Chondrocyte (in vitro differentiated cells): ENCODE measurements around the gene CTSS. TPM values are rescaled to one million over a fixed set of nuclear protein-coding genes. Genes with fewer than 3 reads are reported as not detected.

Experiments
- DNase-seq: peaks from one replicate; pipeline ENCODE4 v3.0.0; 2021; ENCODE audit warnings: mixed read lengths, low spot score
- H3K27ac Mint-ChIP-seq: one replicate; pipeline ENCODE4 v1.8.0; 2021; ENCODE audit warnings: mild to moderate bottlenecking, moderate library complexity, mixed read lengths; ENCODE audit not compliant: unreplicated experiment
- H3K27me3 Mint-ChIP-seq: 2 replicates; pipeline ENCODE4 v1.8.0; 2021; ENCODE audit warnings: low read depth, mixed read lengths
- H3K36me3 Mint-ChIP-seq: 2 replicates; pipeline ENCODE4 v1.8.0; 2021; ENCODE audit warnings: low read depth, mixed read lengths
- H3K4me1 Mint-ChIP-seq: 2 replicates; pipeline ENCODE4 v1.8.0; 2021; ENCODE audit warnings: low read depth, mild to moderate bottlenecking, mixed read lengths
- H3K4me3 Mint-ChIP-seq: one replicate; pipeline ENCODE4 v1.8.0; 2021; ENCODE audit warnings: mild to moderate bottlenecking, moderate library complexity, mixed read lengths; ENCODE audit not compliant: unreplicated experiment
- H3K9me3 Mint-ChIP-seq: 2 replicates; pipeline ENCODE4 v1.8.0; 2021; ENCODE audit warnings: low read depth, mixed read lengths
- CTCF ChIP-seq: fragments of 200-600 bp; sonication (generic); IDR thresholded peaks from 2 replicates; pipeline ENCODE4 v1.5.0; 2021; ENCODE audit warnings: antibody characterized with exemption, mild to moderate bottlenecking, moderate library complexity
- long read RNA-seq: library from polyadenylated mRNA; stranded (forward); transcript quantifications from one replicate; pipeline ENCODE4 v2.0.0, GENCODE V29; 2021
- total RNA-seq: library from RNA; stranded (reverse); gene quantifications from 3 replicates; pipeline ENCODE4 v1.2.1, GENCODE V29; 2021

The CTSS gene
- total RNA-seq, result 0.79 to 1.5 TPM (median 1.4 TPM) in 3 replicates
- long read RNA-seq, full-length matches to known transcripts, result 1 of 2 reads
- long read RNA-seq, partial matches to known transcripts, result 0 of 2 reads
- long read RNA-seq, other reads (novel, unspliced or antisense), result 1 of 2 reads

GRCh38 chr1:150765296-150765976, at the start of gene CTSS:
Gene CTSS (minus strand): TSS chr1:150765778. CDS start chr1:150764763, 1,015 bp downstream.
- no peak for TF ChIP-seq CTCF
- H3K4me1 Mint-ChIP-seq, result peaks cover 18% of the 10 kb centered on the region
- peak within 1 kb of the TSS; percentile 50 for H3K27ac Mint-ChIP-seq
- H3K9me3 Mint-ChIP-seq, result peaks cover 2% of the 10 kb centered on the region
- no peak for DNase-seq
- peak within 1 kb of the TSS; percentile 20 for H3K4me3 Mint-ChIP-seq
- H3K27me3 Mint-ChIP-seq, result peaks cover under 1% of the 10 kb centered on the region
- H3K36me3 Mint-ChIP-seq, result no peaks in the 10 kb centered on the region

GRCh38 chr1:150813028-150813707, 47.6 kb upstream of the CTSS start:
- DNase-seq, result no peak
- H3K27me3 Mint-ChIP-seq, result no peaks in the 10 kb centered on the region
- no peak overlapping the region for H3K27ac Mint-ChIP-seq
- peaks cover 13% of the 10 kb centered on the region for H3K4me1 Mint-ChIP-seq
- no peaks in the 10 kb centered on the region for H3K9me3 Mint-ChIP-seq
- peak; percentile 80 for TF ChIP-seq CTCF
- H3K4me3 Mint-ChIP-seq, result no peak overlapping the region
- H3K36me3 Mint-ChIP-seq, result peaks cover 20% of the 10 kb centered on the region

- H3K27me3 Mint-ChIP-seq, result no peaks in the 10 kb centered on the region
- DNase-seq, result no peak
- TF ChIP-seq CTCF, result no peak
Measured at GRCh38 chr1:150810958-150811659, 45.5 kb upstream of the CTSS start.

GRCh38 chr1:150809651-150810050, 44.1 kb upstream of the CTSS start:
- no peaks in the 10 kb centered on the region for H3K9me3 Mint-ChIP-seq
- H3K4me3 Mint-ChIP-seq, result no peak overlapping the region
- H3K27ac Mint-ChIP-seq, result no peak overlapping the region

More at GRCh38 chr1:150810958-150811659, 45.5 kb upstream of the CTSS start:
- peaks cover 27% of the 10 kb centered on the region for H3K4me1 Mint-ChIP-seq
- no peak overlapping the region for H3K27ac Mint-ChIP-seq
- H3K4me3 Mint-ChIP-seq, result no peak overlapping the region
- no peaks in the 10 kb centered on the region for H3K9me3 Mint-ChIP-seq
- peaks cover 11% of the 10 kb centered on the region for H3K36me3 Mint-ChIP-seq

More at GRCh38 chr1:150809651-150810050, 44.1 kb upstream of the CTSS start:
- no peak for TF ChIP-seq CTCF
- no peak for DNase-seq
- Mint-ChIP-seq H3K27me3 (no peaks in the 10 kb centered on the region), H3K4me1 (peaks cover 27% of the 10 kb centered on the region), H3K36me3 (peaks cover 7% of the 10 kb centered on the region)
